Mesenchymal stem cell (in vitro differentiated cells and primary cell): Measurements from ENCODE around the gene LRRK2.
"Not testable (repeated sequence)": the region's sequence is repeated elsewhere in the genome, so short reads cannot be mapped to it uniquely, and the experiment has no call there.

Experiments
- DNase-seq: peaks from one replicate; pipeline ENCODE4 v3.0.0-alpha.2; 2013
- H2AFZ ChIP-seq: one replicate; pipeline ENCODE4 v1.6.1; 2013; ENCODE audit warnings: low read depth, mild to moderate bottlenecking, control low read depth, inconsistent platforms, low read length, moderate library complexity
- H2AK5ac ChIP-seq: 2 replicates; pipeline ENCODE4 v1.6.1; 2013; ENCODE audit warnings: low read length, moderate library complexity, mild to moderate bottlenecking, inconsistent platforms; ENCODE audit not compliant: severe bottlenecking
- H2BK120ac ChIP-seq: one replicate; pipeline ENCODE4 v1.6.1; 2013; ENCODE audit warnings: low read depth, mild to moderate bottlenecking, inconsistent platforms, low read length, moderate library complexity
- H2BK12ac ChIP-seq, 2 experiments: one replicate each; pipeline ENCODE4 v1.6.1; 2013; ENCODE audit warnings: inconsistent platforms in 2 of 2, low read length in 2 of 2, mild to moderate bottlenecking in 2 of 2, moderate library complexity in 2 of 2, control low read depth in 1 of 2
- H2BK15ac ChIP-seq: one replicate; pipeline ENCODE4 v1.6.1; 2013; ENCODE audit warnings: mild to moderate bottlenecking, low read depth, inconsistent platforms; ENCODE audit not compliant: poor library complexity, severe bottlenecking
- H2BK5ac ChIP-seq: 2 replicates; pipeline ENCODE4 v1.6.1; 2013; ENCODE audit warnings: low read depth, mild to moderate bottlenecking, low read length, control low read depth, inconsistent platforms; ENCODE audit not compliant: poor library complexity, severe bottlenecking
- H3K14ac ChIP-seq, 2 experiments: one replicate each; pipeline ENCODE4 v1.6.1; 2013; ENCODE audit warnings: inconsistent platforms in 2 of 2, low read length in 2 of 2, control low read depth in 1 of 2, mild to moderate bottlenecking in 1 of 2, moderate library complexity in 1 of 2
- H3K18ac ChIP-seq, 2 experiments: one replicate each; pipeline ENCODE4 v1.6.1; 2013; ENCODE audit warnings: inconsistent platforms in 2 of 2, low read length in 2 of 2, control low read depth in 1 of 2, low read depth in 1 of 2, mild to moderate bottlenecking in 1 of 2
- H3K23ac ChIP-seq, 2 experiments: one replicate each; pipeline ENCODE4 v1.6.1; 2013; ENCODE audit warnings: inconsistent platforms in 2 of 2, low read length in 2 of 2, mild to moderate bottlenecking in 2 of 2, moderate library complexity in 2 of 2, control low read depth in 1 of 2
- H3K27ac ChIP-seq: 2 replicates; pipeline ENCODE4 v1.5.1; 2013; ENCODE audit warnings: mild to moderate bottlenecking, moderate library complexity, low read length, control low read depth, inconsistent platforms; ENCODE audit not compliant: poor library complexity, severe bottlenecking
- H3K27me3 ChIP-seq, 2 experiments: 2 replicates each; pipeline versions ENCODE4 v1.6.1 to v1.7.0; 2013; ENCODE audit warnings: low read length in 2 of 2, mild to moderate bottlenecking in 2 of 2, moderate library complexity in 2 of 2, control low read depth in 1 of 2, inconsistent platforms in 1 of 2; ENCODE audit not compliant: control insufficient read depth in 1 of 2, insufficient read depth in 1 of 2
- H3K36me3 ChIP-seq, 2 experiments: 2 replicates each; pipeline versions ENCODE4 v1.6.1 to v1.7.0; 2013; ENCODE audit warnings: low read length in 2 of 2, control low read depth in 1 of 2, inconsistent platforms in 1 of 2, low read depth in 1 of 2, mild to moderate bottlenecking in 1 of 2; ENCODE audit not compliant: insufficient read depth in 2 of 2, control insufficient read depth in 1 of 2
- H3K4ac ChIP-seq, 2 experiments: one replicate each; pipeline ENCODE4 v1.6.1; 2013; ENCODE audit warnings: inconsistent platforms in 2 of 2, low read length in 2 of 2, mild to moderate bottlenecking in 2 of 2, moderate library complexity in 2 of 2, control low read depth in 1 of 2, low read depth in 1 of 2
- H3K4me1 ChIP-seq: 2 replicates; pipeline ENCODE4 v1.6.1; 2013; ENCODE audit warnings: low read depth, low read length, control low read depth; ENCODE audit not compliant: control insufficient read depth, insufficient read depth
- H3K4me2 ChIP-seq: 2 replicates; pipeline ENCODE4 v1.6.1; 2013; ENCODE audit warnings: low read length, mild to moderate bottlenecking, inconsistent platforms; ENCODE audit not compliant: poor library complexity, severe bottlenecking
- H3K4me3 ChIP-seq, 2 experiments: 2 replicates each; pipeline versions ENCODE4 v1.5.1 to v1.7.0; 2013; ENCODE audit warnings: low read length in 2 of 2, mild to moderate bottlenecking in 2 of 2, control low read depth in 1 of 2, low read depth in 1 of 2; ENCODE audit not compliant: insufficient read depth in 1 of 2
- H3K79me1 ChIP-seq: replicated peaks from 2 replicates; pipeline ENCODE4 v1.6.1; 2013; ENCODE audit warnings: mild to moderate bottlenecking, control low read depth, low read length, inconsistent platforms; ENCODE audit not compliant: poor library complexity, severe bottlenecking
- H3K9ac ChIP-seq: 2 replicates; pipeline ENCODE4 v1.7.0; 2013; ENCODE audit warnings: mild to moderate bottlenecking, low read length, moderate library complexity
- H3K9me3 ChIP-seq: 2 replicates; pipeline ENCODE4 v1.7.0; 2013; ENCODE audit warnings: mild to moderate bottlenecking, low read length; ENCODE audit not compliant: control insufficient read depth
- H4K8ac ChIP-seq: one replicate; pipeline ENCODE4 v1.6.1; 2013; ENCODE audit warnings: inconsistent platforms, mild to moderate bottlenecking, low read length, moderate library complexity
- H4K91ac ChIP-seq: one replicate; pipeline ENCODE4 v1.6.1; 2013; ENCODE audit warnings: mild to moderate bottlenecking, low read length, inconsistent platforms
- WGBS: methylation state at CpG from one replicate; pipeline ENCODE4 v1.1.7; 2013; ENCODE audit warnings: mixed read lengths; 5-methylcytosine and 5-hydroxymethylcytosine counted together

LRRK2 gene

GRCh38 chr12:40387279-40387678 lies 162.5 kb downstream of the LRRK2 start:
- H3K18ac ChIP-seq, H4K8ac ChIP-seq, H2BK120ac ChIP-seq, H3K4ac ChIP-seq, H3K27me3 ChIP-seq, H3K27ac ChIP-seq, H4K91ac ChIP-seq, H3K4me1 ChIP-seq, H2BK15ac ChIP-seq, H2BK12ac ChIP-seq, DNase-seq, H2AFZ ChIP-seq, H3K36me3 ChIP-seq, H3K4me3 ChIP-seq, H3K23ac ChIP-seq, H3K4me2 ChIP-seq, H3K14ac ChIP-seq, H3K9ac ChIP-seq, H2AK5ac ChIP-seq, H3K9me3 ChIP-seq, H2BK5ac ChIP-seq, H3K79me1 ChIP-seq: not testable (repeated sequence)
- WGBS, result 83% methylated on average over 3 of the region's 3 CpGs

GRCh38 chr12:40390980-40391379 lies 166.2 kb downstream of the LRRK2 start:
- Histone ChIP-seq H3K4me3 (no peak overlapping the region), H3K4me2 (no peak overlapping the region), H3K36me3 (no peaks in the 10 kb centered on the region), H3K14ac (no peak overlapping the region), H3K4me1 (no peaks in the 10 kb centered on the region), H3K27ac (no peak overlapping the region), H3K4ac (no peak overlapping the region), H2BK5ac (no peak overlapping the region), H2BK15ac (no peak overlapping the region), H2BK120ac (no peak overlapping the region), H3K9ac (no peak overlapping the region), H3K23ac (no peak overlapping the region), H2AFZ (no peak overlapping the region), H4K8ac (no peak overlapping the region), H3K79me1 (no peaks in the 10 kb centered on the region), H2AK5ac (no peak overlapping the region), H3K18ac (no peak overlapping the region), H3K9me3 (no peaks in the 10 kb centered on the region), H2BK12ac (no peak overlapping the region), H3K27me3 (no peaks in the 10 kb centered on the region), H4K91ac (no peak overlapping the region)
- WGBS, result 82% methylated on average over 2 of the region's 2 CpGs
- no peak for DNase-seq

- H3K4me1 ChIP-seq, result no peaks in the 10 kb centered on the region
- H2BK12ac ChIP-seq, result no peak overlapping the region
- no peak for DNase-seq
- H2BK5ac ChIP-seq, result no peak overlapping the region
- H2BK120ac ChIP-seq, result no peak overlapping the region
- no peak overlapping the region for H3K9ac ChIP-seq
- H4K91ac ChIP-seq, result no peak overlapping the region
- no peaks in the 10 kb centered on the region for H3K27me3 ChIP-seq
- H3K79me1 ChIP-seq, result no peaks in the 10 kb centered on the region
- no peaks in the 10 kb centered on the region for H3K36me3 ChIP-seq
- no peak overlapping the region for H3K4ac ChIP-seq
- no peak overlapping the region for H3K4me2 ChIP-seq
- no peak overlapping the region for H3K27ac ChIP-seq
- H2AK5ac ChIP-seq, result no peak overlapping the region
- H3K14ac ChIP-seq, result no peak overlapping the region
- no peaks in the 10 kb centered on the region for H3K9me3 ChIP-seq
- H2BK15ac ChIP-seq, result no peak overlapping the region
- no peak overlapping the region for H3K4me3 ChIP-seq
- H2AFZ ChIP-seq, result no peak overlapping the region
- H3K23ac ChIP-seq, result no peak overlapping the region
- no peak overlapping the region for H4K8ac ChIP-seq
- H3K18ac ChIP-seq, result no peak overlapping the region
Observed at GRCh38 chr12:40393026-40393425, 168.2 kb downstream of the LRRK2 start.

- Histone ChIP-seq H2AFZ (no peak overlapping the region), H3K9me3 (no peaks in the 10 kb centered on the region), H2BK15ac (no peak overlapping the region), H3K27me3 (no peaks in the 10 kb centered on the region), H3K4me1 (no peaks in the 10 kb centered on the region), H4K8ac (no peak overlapping the region), H2BK12ac (no peak overlapping the region), H3K4me3 (no peak overlapping the region), H2BK5ac (no peak overlapping the region), H2AK5ac (no peak overlapping the region), H3K79me1 (no peaks in the 10 kb centered on the region), H3K9ac (no peak overlapping the region), H3K18ac (no peak overlapping the region), H3K4me2 (no peak overlapping the region), H2BK120ac (no peak overlapping the region), H4K91ac (no peak overlapping the region), H3K14ac (no peak overlapping the region), H3K23ac (no peak overlapping the region), H3K27ac (no peak overlapping the region), H3K36me3 (no peaks in the 10 kb centered on the region), H3K4ac (no peak overlapping the region)
- 60% methylated on average over 1 of the region's 3 CpGs for WGBS
- DNase-seq, result no peak
Observed at GRCh38 chr12:40399656-40400055, 174.9 kb downstream of the LRRK2 start.
